GM18868 (cell line): ENCODE measurements around the gene KCNH6.
A peak's percentile ranks its signal among the peaks of the same experiment; 100 is the strongest.

Source experiments
- ATAC-seq: cut with Tn5 transposase; IDR thresholded peaks from one replicate; pipeline ENCODE4 v1.9.1; 2021; ENCODE audit warnings: mild to moderate bottlenecking, moderate library complexity; ENCODE audit not compliant: unreplicated experiment

Gene KCNH6

GRCh38 chr17:63504261-63504660 is 18.9 kb upstream of the KCNH6 start:
- ATAC-seq: no peak

DNA sequence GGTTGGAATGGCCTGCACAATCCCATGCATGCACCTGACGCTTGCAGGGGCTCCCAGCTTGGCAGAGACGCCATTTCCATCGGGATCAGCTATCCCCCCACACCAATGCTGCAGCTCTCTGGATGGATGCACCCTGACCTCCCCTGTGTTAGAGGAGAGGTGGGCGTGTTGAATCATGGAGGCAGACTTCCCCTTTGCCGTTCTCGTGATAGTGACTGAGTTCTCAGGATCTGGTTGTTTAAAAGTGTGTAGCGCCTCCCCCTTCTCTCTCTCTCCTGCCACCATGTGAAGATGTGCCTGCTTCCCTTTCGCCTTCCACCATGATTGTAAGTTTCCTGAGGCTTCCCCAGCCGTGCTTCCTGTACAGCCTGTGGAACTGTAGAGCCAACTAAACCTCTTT is 17.8 kb upstream of the KCNH6 start:
- no peak for ATAC-seq

DNA sequence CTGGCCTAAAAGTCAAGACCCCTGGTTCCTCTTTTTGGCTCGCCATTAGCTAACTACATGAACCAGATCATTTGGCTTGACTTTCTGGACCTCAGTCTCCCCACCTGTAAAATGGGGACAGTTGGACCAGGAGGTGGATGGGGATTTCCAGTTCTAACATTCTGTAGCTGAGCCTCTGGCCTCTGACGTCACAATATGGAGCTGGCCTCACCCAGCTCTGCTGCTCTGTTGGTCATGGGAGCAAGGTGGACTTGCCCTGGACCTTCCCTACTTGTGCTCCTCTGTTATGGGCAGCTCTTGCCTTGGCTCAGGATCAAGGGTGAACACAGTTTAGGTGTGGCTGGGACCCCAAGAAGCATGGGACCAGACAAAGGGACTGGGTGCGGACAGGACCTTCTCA is 16.5 kb upstream of the KCNH6 start:
- ATAC-seq: no peak

- ATAC-seq: no peak
Measured at GRCh38 chr17:63511331-63511730, 11.8 kb upstream of the KCNH6 start.

GRCh38 chr17:63512388-63512787 is 10.8 kb upstream of the KCNH6 start:
- ATAC-seq: no peak

DNA sequence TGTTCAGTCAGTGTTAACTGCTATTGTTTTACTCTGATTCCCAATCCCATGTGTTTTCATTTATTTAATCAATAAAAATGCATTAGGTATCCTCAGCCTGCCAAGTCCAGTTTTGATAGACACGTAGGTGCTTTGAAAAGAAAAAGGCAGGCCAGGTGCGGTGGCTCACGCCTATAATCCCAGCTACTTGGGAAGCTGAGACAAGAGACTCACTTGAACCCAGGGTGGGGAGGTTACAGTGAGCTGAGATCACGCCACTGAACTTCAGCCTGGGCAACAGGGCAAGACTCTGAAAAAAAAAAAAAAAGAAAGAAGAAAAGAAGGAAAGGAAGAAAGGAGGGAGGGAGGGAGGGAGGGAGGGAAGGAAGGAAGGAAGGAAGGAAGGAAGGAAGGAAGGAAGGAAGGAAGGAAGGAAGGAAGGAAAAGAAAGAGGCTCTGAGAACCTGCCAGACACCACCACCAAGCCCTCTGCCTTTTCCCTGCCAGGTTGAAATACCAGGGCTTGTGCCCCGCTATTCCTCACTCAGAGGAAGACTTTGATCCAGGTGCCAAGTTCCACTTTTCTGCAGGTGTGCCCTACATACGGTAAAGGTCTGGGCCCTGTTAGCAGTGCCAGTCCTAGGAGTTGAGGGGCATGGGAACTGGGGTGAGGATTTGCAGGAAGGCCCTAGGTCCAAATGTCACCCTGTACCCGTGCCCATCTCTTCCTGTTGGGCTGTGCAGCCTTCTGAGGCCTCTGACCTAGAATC is 10.1 kb upstream of the KCNH6 start:
- no peak for ATAC-seq

DNA sequence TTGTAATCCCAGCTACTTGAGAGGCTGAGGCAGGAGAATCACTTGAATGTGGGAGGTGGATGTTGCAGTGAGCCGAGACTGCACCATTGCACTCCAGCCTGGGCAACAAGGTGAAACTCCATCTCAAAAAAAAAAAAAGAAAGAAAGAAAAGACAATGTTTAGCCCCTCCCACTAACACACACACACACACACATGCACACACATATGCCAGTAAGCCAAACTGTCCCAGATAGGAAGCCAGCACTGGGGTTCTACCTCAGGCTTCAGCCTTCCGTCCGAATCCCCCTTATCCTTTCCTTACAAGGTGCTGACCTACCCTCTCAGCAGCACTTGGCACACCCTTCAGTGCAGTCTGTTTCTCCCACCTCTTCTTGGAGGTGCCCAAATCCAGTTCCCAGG is 8.7 kb upstream of the KCNH6 start:
- ATAC-seq: no peak

DNA sequence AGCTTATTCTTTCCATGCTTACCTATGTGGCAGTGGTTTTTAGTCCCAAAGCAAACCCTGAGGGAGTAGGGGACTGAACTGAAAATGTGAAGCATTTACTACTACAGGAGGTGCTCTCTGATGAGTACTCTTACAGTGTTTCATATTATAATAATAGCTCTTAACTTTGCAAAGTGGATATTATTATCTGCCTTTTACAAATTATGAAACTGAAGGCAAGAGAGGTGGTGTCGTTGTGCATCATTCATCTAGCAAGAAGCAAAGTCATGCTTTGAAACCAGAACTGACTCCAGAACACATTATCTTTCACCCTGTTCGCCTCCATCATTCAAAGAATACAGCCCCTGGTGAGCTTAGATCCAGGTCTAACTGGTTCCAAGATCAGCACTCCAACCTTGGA is 8.2 kb upstream of the KCNH6 start:
- ATAC-seq: peak; percentile 46

DNA sequence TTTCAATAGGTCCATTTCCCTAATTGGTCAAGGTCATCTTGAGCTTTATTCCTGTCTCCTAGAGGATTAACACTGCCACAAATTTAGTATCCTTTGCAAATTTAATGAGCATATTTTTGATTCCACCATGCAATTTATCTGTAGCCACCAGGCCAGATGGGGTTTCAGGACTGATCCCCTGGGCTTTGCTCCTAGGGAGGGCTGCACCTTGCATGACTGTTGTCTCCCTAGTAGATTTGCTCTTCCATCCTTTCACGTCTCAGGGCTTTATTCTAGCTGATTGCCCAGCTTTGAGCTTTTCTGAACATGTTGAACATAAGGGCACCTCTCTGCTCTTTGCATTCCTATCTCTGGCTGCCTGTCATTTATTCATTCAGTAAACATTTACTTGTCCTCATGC is 7.7 kb upstream of the KCNH6 start:
- ATAC-seq: no peak

DNA sequence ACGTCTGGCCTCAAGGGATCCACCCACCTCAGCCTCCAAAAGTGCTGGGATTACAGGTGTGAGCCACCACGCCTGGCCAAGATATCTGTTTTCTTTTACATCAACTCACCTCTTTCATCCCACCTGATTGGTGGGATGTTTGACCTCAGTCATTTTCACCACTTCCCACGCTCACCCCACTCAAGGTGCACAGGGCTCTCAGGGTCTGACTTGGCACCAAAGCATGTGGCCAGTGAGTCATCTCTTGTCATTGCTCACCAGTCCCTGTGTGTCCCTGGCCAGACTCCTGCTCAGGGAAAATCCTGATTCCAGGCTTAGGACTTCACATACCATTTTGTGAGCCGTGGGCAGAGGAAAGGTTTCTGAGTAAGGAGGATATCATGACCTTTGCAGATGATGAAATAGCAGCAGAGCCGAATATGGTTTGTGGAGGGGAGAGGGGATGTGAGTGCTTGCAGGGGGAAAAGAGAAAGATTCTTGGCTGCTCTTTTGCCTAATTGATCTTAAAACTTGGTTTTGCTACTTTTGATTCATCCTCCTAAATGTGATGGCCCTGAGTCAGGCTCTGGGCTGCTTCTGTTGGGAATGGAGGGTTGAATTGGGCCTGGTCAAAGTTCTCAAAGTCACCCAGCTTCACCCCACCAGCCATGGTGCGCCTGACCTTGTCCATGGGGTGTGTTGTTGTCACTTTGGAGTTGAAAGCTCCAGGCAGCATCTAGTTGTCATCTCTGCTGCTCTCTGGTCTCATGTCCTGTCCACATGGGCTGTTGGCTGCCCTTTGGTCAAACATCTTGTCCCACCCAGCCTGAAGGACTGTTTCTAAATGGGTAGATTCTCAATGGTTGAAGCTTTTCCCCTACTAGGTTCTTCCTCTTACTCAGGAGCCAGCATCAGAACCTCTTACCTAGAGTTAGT is 6.0 kb upstream of the KCNH6 start:
- ATAC-seq: no peak

DNA sequence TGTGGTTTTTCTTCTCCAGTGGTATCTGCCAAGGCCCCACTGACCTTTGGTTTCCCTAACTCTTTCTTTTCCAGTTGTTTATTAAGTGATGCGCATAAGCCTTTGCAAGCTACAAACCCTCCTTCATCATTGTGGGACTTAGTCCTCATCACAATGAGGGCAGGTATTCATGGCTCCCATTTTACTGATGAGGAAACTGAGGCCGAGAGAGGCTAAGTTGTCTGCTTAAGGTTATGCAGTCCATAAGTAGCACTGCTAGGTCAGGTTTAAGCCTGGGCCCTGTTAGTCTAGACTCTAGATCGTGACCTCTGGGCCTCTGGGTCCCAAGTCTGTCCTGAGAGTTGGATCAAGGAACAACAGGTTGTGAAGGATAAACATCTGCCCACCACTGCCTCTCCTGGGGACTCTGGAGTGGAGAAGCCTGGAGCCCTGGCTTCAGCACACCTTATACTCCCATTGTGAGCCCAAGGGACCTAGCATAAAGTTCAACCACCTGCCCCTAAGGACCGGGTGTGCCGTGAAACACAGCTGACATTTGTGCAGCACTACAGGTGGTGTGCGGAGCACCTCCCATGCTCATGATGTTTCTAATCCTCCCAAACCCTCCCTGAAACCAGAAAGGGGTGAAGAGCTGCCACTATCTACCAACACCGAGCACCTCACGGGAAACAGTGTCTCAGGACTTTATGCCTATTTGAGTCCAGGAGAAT is 5.2 kb upstream of the KCNH6 start:
- ATAC-seq: no peak

- ATAC-seq: no peak
Measured at GRCh38 chr17:63519116-63519881, 3.9 kb upstream of the KCNH6 start.

DNA sequence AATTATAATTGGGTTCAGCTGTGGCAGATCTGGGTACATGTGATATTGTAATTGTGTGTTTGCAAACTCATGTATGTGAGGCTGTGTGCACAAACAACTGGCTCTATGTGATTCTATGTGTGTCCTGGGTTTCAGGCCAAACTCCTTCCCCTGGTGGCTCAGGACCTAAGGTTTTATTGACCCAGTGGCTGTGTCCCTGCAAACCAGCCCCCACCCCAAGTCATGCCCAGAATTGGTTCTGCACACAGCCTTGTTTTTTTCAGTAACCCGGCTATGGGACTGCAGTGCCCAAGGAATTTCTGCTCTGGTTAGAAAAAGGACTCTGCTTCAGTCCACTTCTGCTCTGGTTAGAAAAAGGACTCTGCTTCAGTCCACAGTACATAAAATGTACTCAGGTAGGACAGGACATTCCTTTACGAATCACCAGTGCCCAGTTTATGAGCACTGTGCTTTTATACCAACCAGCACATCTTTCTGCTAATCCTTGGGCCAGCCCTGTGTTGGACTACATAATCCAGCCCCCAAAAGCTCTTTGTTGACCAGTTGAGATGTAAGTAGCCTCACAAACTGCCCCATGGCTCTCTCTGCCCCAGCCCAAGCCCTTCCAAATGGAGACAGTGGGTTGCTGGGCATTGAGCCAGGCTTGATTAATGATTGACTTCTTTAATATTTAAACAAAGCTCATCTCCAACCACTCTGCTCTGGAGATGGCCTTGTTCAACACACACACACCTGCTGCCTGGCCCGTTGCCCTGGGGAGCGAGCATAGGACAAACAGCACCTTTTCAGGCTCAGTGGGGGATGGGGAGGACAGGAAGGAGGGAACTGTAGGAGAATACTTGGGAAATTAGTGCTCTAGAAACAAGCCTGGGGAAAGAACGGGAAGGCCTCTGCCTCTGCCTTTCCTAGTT is 2.9 kb upstream of the KCNH6 start:
- ATAC-seq: no peak

DNA sequence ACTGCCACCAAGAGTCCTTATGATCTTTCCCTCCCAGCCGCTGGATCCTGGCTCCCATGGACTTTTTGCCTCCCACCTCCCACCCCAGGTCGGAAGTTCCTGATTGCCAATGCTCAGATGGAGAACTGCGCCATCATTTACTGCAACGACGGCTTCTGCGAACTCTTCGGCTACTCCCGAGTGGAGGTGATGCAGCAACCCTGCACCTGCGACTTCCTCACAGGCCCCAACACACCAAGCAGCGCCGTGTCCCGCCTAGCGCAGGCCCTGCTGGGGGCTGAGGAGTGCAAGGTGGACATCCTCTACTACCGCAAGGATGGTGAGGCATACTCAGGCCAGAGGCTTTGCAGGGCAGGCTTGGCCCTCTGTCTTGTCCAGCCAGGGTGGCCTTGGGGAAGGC is 893 bp downstream of the KCNH6 start:
- no peak for ATAC-seq

GRCh38 chr17:63525190-63525946 is 2.2 kb downstream of the KCNH6 start:
- no peak for ATAC-seq

- ATAC-seq: no peak
Measured at GRCh38 chr17:63526861-63527260, 3.7 kb downstream of the KCNH6 start.

- ATAC-seq: no peak
Measured at GRCh38 chr17:63528183-63528582, 5.0 kb downstream of the KCNH6 start.

DNA sequence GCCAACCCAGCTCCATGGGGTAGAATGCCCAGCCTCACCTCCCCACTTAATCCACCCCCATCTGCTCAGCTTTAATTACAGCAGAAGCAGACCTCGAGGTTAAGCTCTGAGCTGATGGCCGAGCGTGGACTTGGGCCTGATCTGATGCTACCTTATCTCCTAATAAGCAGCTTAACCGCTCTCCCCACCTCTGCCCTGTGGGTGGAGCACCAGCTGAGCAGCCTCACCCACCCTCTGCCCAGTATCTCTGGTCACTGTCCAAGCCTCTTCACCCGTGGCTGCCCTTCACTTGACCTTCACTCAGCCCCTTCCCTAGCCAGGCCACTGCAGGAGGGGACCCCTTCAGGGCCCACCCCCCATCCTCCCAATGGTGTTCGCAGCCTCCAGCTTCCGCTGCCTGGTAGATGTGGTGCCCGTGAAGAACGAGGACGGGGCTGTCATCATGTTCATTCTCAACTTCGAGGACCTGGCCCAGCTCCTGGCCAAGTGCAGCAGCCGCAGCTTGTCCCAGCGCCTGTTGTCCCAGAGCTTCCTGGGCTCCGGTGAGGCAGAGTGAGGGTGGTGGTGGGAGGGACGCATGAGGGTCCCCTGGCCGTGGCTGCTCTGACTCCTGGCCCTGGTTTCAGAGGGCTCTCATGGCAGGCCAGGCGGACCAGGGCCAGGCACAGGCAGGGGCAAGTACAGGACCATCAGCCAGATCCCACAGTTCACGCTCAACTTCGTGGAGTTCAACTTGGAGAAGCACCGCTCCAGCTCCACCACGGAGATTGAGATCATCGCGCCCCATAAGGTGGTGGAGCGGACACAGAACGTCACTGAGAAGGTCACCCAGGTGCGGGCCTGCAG is 6.8 kb downstream of the KCNH6 start:
- no peak for ATAC-seq
